Trophoblast cell (in vitro differentiated cells and primary cell): Measurements from ENCODE around the gene MSH5.

ENCODE experiments used
- DNase-seq, 2 donors: peaks; one replicate each; pipeline ENCODE4 v3.0.0-alpha.2; 2016
- H2AFZ ChIP-seq: 2 replicates; pipeline ENCODE4 v1.6.1; 2013; ENCODE audit warnings: low read length, moderate library complexity, mild to moderate bottlenecking; ENCODE audit not compliant: insufficient read depth, poor library complexity
- H2AK5ac ChIP-seq: 2 replicates; pipeline ENCODE4 v1.6.1; 2013; ENCODE audit warnings: mild to moderate bottlenecking, low read length
- H2BK120ac ChIP-seq: 2 replicates; pipeline ENCODE4 v1.6.1; 2013; ENCODE audit warnings: low read length, mild to moderate bottlenecking, moderate library complexity; ENCODE audit not compliant: insufficient read depth, poor library complexity
- H2BK12ac ChIP-seq: 2 replicates; pipeline ENCODE4 v1.6.1; 2013; ENCODE audit warnings: mild to moderate bottlenecking, low read length, moderate library complexity
- H2BK5ac ChIP-seq: 2 replicates; pipeline ENCODE4 v1.6.1; 2013; ENCODE audit warnings: low read length, low read depth, moderate library complexity, mild to moderate bottlenecking; ENCODE audit not compliant: poor library complexity
- H3K14ac ChIP-seq: 2 replicates; pipeline ENCODE4 v1.6.1; 2013; ENCODE audit warnings: mild to moderate bottlenecking, low read length
- H3K18ac ChIP-seq: 2 replicates; pipeline ENCODE4 v1.6.1; 2013; ENCODE audit warnings: mild to moderate bottlenecking, low read length
- H3K23ac ChIP-seq: 2 replicates; pipeline ENCODE4 v1.6.1; 2013; ENCODE audit warnings: low read length
- H3K27ac ChIP-seq: 2 replicates; pipeline ENCODE4 v1.5.1; 2013; ENCODE audit warnings: low read depth, mild to moderate bottlenecking, inconsistent platforms, low read length, moderate library complexity
- H3K27me3 ChIP-seq: 2 replicates; pipeline ENCODE4 v1.6.1; 2013; ENCODE audit warnings: inconsistent platforms, mild to moderate bottlenecking, low read length, moderate library complexity; ENCODE audit not compliant: insufficient read depth
- H3K36me3 ChIP-seq, 2 experiments: 1 replicate in 1 of 2; 2 replicates in 1 of 2; pipeline ENCODE4 v1.6.1; 2013; ENCODE audit warnings: low read length in 2 of 2, mild to moderate bottlenecking in 2 of 2, moderate library complexity in 1 of 2; ENCODE audit not compliant: insufficient read depth in 2 of 2, control insufficient read depth in 1 of 2
- H3K4ac ChIP-seq: 2 replicates; pipeline ENCODE4 v1.6.1; 2013; ENCODE audit warnings: low read depth, mild to moderate bottlenecking, low read length, moderate library complexity
- H3K4me1 ChIP-seq, 2 experiments: 1 replicate in 1 of 2; 2 replicates in 1 of 2; pipeline ENCODE4 v1.6.1; 2013; ENCODE audit warnings: low read length in 2 of 2, mild to moderate bottlenecking in 2 of 2, moderate library complexity in 1 of 2; ENCODE audit not compliant: insufficient read depth in 2 of 2, control insufficient read depth in 1 of 2
- H3K4me2 ChIP-seq: 2 replicates; pipeline ENCODE4 v1.6.1; 2013; ENCODE audit warnings: inconsistent platforms, mild to moderate bottlenecking, low read length, moderate library complexity
- H3K4me3 ChIP-seq: 2 replicates; pipeline ENCODE4 v1.5.1; 2013; ENCODE audit warnings: mild to moderate bottlenecking, low read depth, low read length, inconsistent platforms
- H3K79me1 ChIP-seq: one replicate; pipeline ENCODE4 v1.6.1; 2013; ENCODE audit warnings: low read length
- H3K79me2 ChIP-seq: 2 replicates; pipeline ENCODE4 v1.6.1; 2013; ENCODE audit warnings: low read length, mild to moderate bottlenecking; ENCODE audit not compliant: control insufficient read depth, insufficient read depth, poor library complexity
- H3K9ac ChIP-seq: 2 replicates; pipeline ENCODE4 v1.6.1; 2013; ENCODE audit warnings: mild to moderate bottlenecking, low read length
- H3K9me3 ChIP-seq: 2 replicates; pipeline ENCODE4 v1.6.1; 2013; ENCODE audit warnings: low read depth, mild to moderate bottlenecking, control low read depth, inconsistent platforms, low read length; ENCODE audit not compliant: insufficient read depth
- H4K12ac ChIP-seq: 2 replicates; pipeline ENCODE4 v1.6.1; 2013; ENCODE audit warnings: low read depth, mild to moderate bottlenecking, low read length, moderate library complexity
- H4K8ac ChIP-seq: 2 replicates; pipeline ENCODE4 v1.6.1; 2013; ENCODE audit warnings: low read depth, mild to moderate bottlenecking, low read length, moderate library complexity
- H4K91ac ChIP-seq: one replicate; pipeline ENCODE4 v1.6.1; 2013; ENCODE audit warnings: low read depth, mild to moderate bottlenecking, low read length, moderate library complexity
- WGBS: extraction: QIAGEN DNeasy Blood & Tissue Kit; methylation state at CpG from one replicate; pipeline ENCODE4 v1.1.7; 2013; ENCODE audit warnings: missing lambda C conversion rate; ENCODE audit not compliant: insufficient read length, insufficient coverage; ENCODE audit errors: extremely low coverage; 5-methylcytosine and 5-hydroxymethylcytosine counted together

Gene MSH5

DNA sequence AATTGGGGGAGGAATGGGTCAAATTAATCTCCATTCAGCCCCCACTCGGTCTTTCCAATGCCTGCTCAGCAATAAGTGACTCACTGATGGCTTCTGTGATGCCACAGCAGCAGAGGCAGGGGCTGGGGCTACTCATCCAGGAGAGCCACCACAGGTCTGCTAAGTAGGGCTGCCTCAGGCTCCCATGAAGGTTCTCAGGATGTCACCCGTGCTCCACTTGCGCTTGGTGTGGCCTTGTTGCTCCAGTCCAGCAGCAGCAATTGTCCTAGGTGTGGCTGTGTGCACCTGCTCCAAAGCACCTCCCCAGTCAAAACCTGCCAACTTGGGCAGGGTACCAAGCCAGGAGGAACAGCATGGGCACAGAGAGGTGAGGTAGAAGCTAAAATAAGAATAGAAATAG, 17.6 kb upstream of the MSH5 start:
- Histone ChIP-seq H2BK120ac (no peak overlapping the region), H2BK12ac (no peak overlapping the region), H3K36me3 (peaks cover 4 to 16% of the 10 kb centered on the region in 2 experiments), H3K27ac (no peak overlapping the region), H3K79me1 (peaks cover 3% of the 10 kb centered on the region), H3K27me3 (no peaks in the 10 kb centered on the region), H3K4me3 (no peak overlapping the region), H3K9ac (no peak overlapping the region), H3K14ac (no peak overlapping the region), H2AFZ (no peak overlapping the region), H3K4me2 (no peak overlapping the region), H2BK5ac (no peak overlapping the region), H3K18ac (no peak overlapping the region), H4K91ac (no peak overlapping the region), H4K12ac (no peak overlapping the region), H3K4ac (no peak overlapping the region), H3K23ac (no peak overlapping the region), H3K9me3 (no peaks in the 10 kb centered on the region), H3K79me2 (no peaks in the 10 kb centered on the region), H3K4me1 (peaks cover 17 to 23% of the 10 kb centered on the region in 2 experiments), H4K8ac (no peak overlapping the region), H2AK5ac (no peak overlapping the region)
- DNase-seq = no peak
- no CpG with 5 or more reads among the region's 3 CpGs for WGBS

DNA sequence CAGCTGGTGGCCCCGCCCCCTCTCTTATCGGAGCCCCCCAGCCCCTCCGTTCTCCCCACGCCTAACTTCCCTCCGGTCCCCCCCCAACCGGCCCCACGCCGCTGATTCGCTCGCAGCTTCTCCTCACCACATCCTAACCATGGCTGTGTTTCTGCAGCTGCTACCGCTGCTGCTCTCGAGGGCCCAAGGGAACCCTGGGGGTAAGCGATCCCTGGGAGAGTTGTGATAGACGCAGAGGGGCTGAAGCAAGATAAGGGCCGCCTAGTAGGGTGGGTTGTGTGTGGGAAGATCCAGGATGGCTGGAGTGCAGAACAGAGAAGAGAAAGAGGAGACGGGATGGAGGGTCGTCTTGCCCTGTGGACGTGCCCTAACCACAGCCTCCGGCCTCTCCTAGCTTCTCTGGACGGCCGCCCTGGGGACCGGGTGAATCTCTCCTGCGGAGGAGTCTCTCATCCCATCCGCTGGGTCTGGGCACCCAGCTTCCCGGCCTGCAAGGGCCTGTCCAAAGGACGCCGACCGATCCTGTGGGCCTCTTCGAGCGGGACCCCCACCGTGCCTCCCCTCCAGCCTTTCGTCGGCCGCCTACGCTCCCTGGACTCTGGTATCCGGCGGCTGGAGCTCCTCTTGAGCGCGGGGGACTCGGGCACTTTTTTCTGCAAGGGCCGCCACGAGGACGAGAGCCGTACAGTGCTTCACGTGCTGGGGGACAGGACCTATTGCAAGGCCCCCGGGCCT, 16.4 kb upstream of the MSH5 start, which contains the start of gene MPIG6B:
Gene MPIG6B (plus strand): TSS at position 129 of the 735 bp plus-strand sequence. CDS start 11 bp downstream, at position 140.
- no peak within 1 kb of the TSS for H2BK120ac ChIP-seq
- no peak within 1 kb of the TSS for H3K4ac ChIP-seq
- H3K4me1 ChIP-seq = peaks cover 7 to 12% of the 10 kb centered on the region in 2 experiments

GRCh38 chr6:31723980-31724691, 15.7 kb upstream of the MSH5 start:
- Histone ChIP-seq H3K79me2 (peaks cover 3% of the 10 kb centered on the region), H3K4ac (no peak overlapping the region), H3K9me3 (no peaks in the 10 kb centered on the region), H2BK12ac (no peak overlapping the region), H3K9ac (no peak overlapping the region), H4K8ac (no peak overlapping the region), H2AFZ (no peak overlapping the region), H2BK5ac (no peak overlapping the region), H4K91ac (no peak overlapping the region), H3K4me3 (no peak overlapping the region), H2BK120ac (no peak overlapping the region), H3K23ac (no peak overlapping the region), H3K27ac (no peak overlapping the region), H3K79me1 (no peaks in the 10 kb centered on the region), H3K4me1 (peaks cover 7 to 12% of the 10 kb centered on the region in 2 experiments), H3K18ac (no peak overlapping the region), H3K27me3 (no peaks in the 10 kb centered on the region), H3K14ac (no peak overlapping the region), H2AK5ac (no peak overlapping the region), H4K12ac (no peak overlapping the region), H3K36me3 (peaks cover 19 to 33% of the 10 kb centered on the region in 2 experiments), H3K4me2 (no peak overlapping the region)
- WGBS = no CpG with 5 or more reads among the region's 25 CpGs
- DNase-seq = no peak

More for the DNA sequence above, 16.4 kb upstream of the MSH5 start, which contains the start of gene MPIG6B:
- no peak for DNase-seq
- no peak within 1 kb of the TSS for H3K14ac ChIP-seq
- no peak within 1 kb of the TSS for H3K4me3 ChIP-seq
- H2BK12ac ChIP-seq = no peak within 1 kb of the TSS
- no peaks in the 10 kb centered on the region for H3K27me3 ChIP-seq
- no peak within 1 kb of the TSS for H3K27ac ChIP-seq
- no peak within 1 kb of the TSS for H3K23ac ChIP-seq
- no peak within 1 kb of the TSS for H3K18ac ChIP-seq
- WGBS = no CpG with 5 or more reads among the region's 46 CpGs
- H3K4me2 ChIP-seq = no peak within 1 kb of the TSS
- no peak within 1 kb of the TSS for H3K9ac ChIP-seq
- no peak within 1 kb of the TSS for H4K91ac ChIP-seq
- H3K79me1 ChIP-seq = no peaks in the 10 kb centered on the region
- H4K12ac ChIP-seq = no peak within 1 kb of the TSS
- no peaks in the 10 kb centered on the region for H3K9me3 ChIP-seq
- no peak within 1 kb of the TSS for H4K8ac ChIP-seq
- H2BK5ac ChIP-seq = no peak within 1 kb of the TSS
- no peak within 1 kb of the TSS for H2AFZ ChIP-seq
- no peak within 1 kb of the TSS for H2AK5ac ChIP-seq
- H3K79me2 ChIP-seq = no peaks in the 10 kb centered on the region
- H3K36me3 ChIP-seq = peaks cover 15 to 29% of the 10 kb centered on the region in 2 experiments

DNA sequence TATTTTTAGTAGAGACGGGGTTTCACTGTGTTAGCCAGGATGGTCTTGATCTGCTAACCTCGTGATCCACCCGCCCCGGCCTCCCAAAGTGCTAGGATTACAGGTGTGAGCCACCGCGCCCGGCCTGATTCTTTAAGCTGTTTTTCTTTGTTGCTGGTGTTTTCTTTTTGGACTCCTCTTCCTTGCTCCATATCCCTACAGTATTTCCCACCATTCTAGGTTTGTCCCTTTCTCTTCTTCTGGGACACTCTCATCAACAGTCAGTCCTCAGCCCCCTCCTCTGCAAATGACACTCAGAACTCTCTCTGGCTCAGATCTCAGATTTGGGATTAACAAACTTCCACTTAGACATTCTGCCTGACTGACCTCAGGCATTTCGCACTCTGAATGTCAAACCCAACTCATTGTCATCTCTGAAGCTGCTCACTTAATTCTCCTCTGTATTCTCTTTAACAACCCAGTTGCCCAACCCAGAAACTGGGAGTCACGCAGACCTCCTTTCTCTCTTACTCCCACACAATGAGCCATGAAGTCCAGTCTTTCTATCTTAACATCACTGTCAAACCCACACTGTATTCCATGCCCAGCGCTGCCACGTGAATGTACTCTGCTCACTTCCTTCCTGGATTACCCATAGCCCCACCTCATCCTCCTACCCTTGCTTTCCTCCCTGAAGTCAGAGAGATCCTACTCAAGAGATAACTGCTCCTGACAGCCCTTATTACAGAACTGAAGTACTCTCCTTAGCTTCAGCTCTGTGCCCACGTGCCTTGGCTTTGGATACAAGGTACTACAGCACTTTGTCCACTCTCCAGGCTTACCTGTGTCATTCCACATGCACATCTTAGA, 14.1 kb upstream of the MSH5 start:
- H2BK12ac ChIP-seq = no peak overlapping the region
- no peak overlapping the region for H2AFZ ChIP-seq
- H2BK120ac ChIP-seq = no peak overlapping the region
- H3K9ac ChIP-seq = no peak overlapping the region
- DNase-seq = peak in 1 of 2 donors; percentile 29
- H2BK5ac ChIP-seq = no peak overlapping the region
- no peaks in the 10 kb centered on the region for H3K9me3 ChIP-seq
- no peak overlapping the region for H4K12ac ChIP-seq
- H3K4me1 ChIP-seq = peaks cover 6 to 7% of the 10 kb centered on the region in 2 experiments
- H3K79me2 ChIP-seq = peaks cover 6% of the 10 kb centered on the region
- H3K27ac ChIP-seq = no peak overlapping the region
- H3K4me3 ChIP-seq = no peak overlapping the region
- H3K4me2 ChIP-seq = no peak overlapping the region
- H3K36me3 ChIP-seq = peaks cover 21 to 36% of the 10 kb centered on the region in 2 experiments
- H3K14ac ChIP-seq = no peak overlapping the region
- H3K23ac ChIP-seq = no peak overlapping the region
- no peak overlapping the region for H3K4ac ChIP-seq
- H4K91ac ChIP-seq = no peak overlapping the region
- H3K18ac ChIP-seq = no peak overlapping the region
- no peak overlapping the region for H2AK5ac ChIP-seq
- no peak overlapping the region for H4K8ac ChIP-seq
- peaks cover 7% of the 10 kb centered on the region for H3K79me1 ChIP-seq
- no peaks in the 10 kb centered on the region for H3K27me3 ChIP-seq
- WGBS = no CpG with 5 or more reads among the region's 12 CpGs
